Measurements from ENCODE around the gene PDLIM4. TPM values are rescaled to one million over a fixed set of nuclear protein-coding genes. Genes with fewer than 3 reads are reported as not detected.

The PDLIM4 gene
- total RNA-seq, 4 donors from 2014 or later: 3.2 to 16.3 (median 12.8) TPM

- no peak for TF ChIP-seq CTCF (IDR thresholded peaks at IDR 0.05; ENCODE audit: low read depth)
Measured at GRCh38 chr5:132271251-132272246, 14.1 kb downstream of the PDLIM4 start.

GRCh38 chr5:132272311-132273210 is 15.1 kb downstream of the PDLIM4 start:
- no peak for TF ChIP-seq CTCF (IDR thresholded peaks at IDR 0.05; ENCODE audit: low read depth)

GRCh38 chr5:132273631-132274030 is 16.1 kb downstream of the PDLIM4 start:
- TF ChIP-seq CTCF (IDR thresholded peaks at IDR 0.05; ENCODE audit: low read depth): no peak

- TF ChIP-seq CTCF (IDR thresholded peaks at IDR 0.05; ENCODE audit: low read depth): no peak
Measured at GRCh38 chr5:132274050-132274792, 16.7 kb downstream of the PDLIM4 start.

GRCh38 chr5:132275367-132276220 is 18.1 kb downstream of the PDLIM4 start:
- no peak for TF ChIP-seq CTCF (IDR thresholded peaks at IDR 0.05; ENCODE audit: low read depth)

- TF ChIP-seq CTCF (IDR thresholded peaks at IDR 0.05; ENCODE audit: low read depth): no peak
Measured at GRCh38 chr5:132277256-132277655, 19.8 kb downstream of the PDLIM4 start.

All from subcutaneous adipose tissue (tissue), 4 donors.